Loucy (cell line): ENCODE data around the gene PRAC1.

ENCODE experiments used
- CTCF ChIP-seq: fragments of 200-600 bp; sonication (generic); conservative IDR thresholded peaks from 2 replicates; pipeline ENCODE4 v1.5.1; 2014; ENCODE audit warnings: mild to moderate bottlenecking, antibody characterized with exemption, low read length
- EZH2phosphoT487 ChIP-seq: fragments of 200-600 bp; IDR thresholded peaks from 2 replicates; pipeline ENCODE4 v1.6.1; 2018; ENCODE audit warnings: antibody characterized with exemption, mild to moderate bottlenecking, moderate library complexity, borderline replicate concordance

- TF ChIP-seq CTCF (no peak), EZH2phosphoT487 (no peak)
Observed at GRCh38 chr17:48738803-48739526, 16.6 kb upstream of the PRAC1 start.
